Measurements from ENCODE around the gene SPTLC3. TPM values are rescaled to one million over a fixed set of nuclear protein-coding genes. Genes with fewer than 3 reads are reported as not detected.

The SPTLC3 gene
- total and polyA plus RNA-seq, 2 experiments from 2014 or later: 36.3 to 47.6 TPM

GRCh38 chr20:13205425-13205824 is 196.7 kb downstream of the SPTLC3 start:
- WGBS (ENCODE audit: low lambda C conversion rate, missing lambda C conversion rate): 87% methylated on average over 4 of the region's 4 CpGs
- H3K4me2 ChIP-seq: no peak overlapping the region
- H3K4me1 ChIP-seq (ENCODE audit: insufficient read depth): no peaks in the 10 kb centered on the region
- no peaks in the 10 kb centered on the region for H3K9me2 ChIP-seq (replicated peaks; ENCODE audit: insufficient read depth)
- H4K20me1 ChIP-seq (ENCODE audit: insufficient read depth, poor library complexity, severe bottlenecking): no peaks in the 10 kb centered on the region
- no peak overlapping the region for H3K4me3 ChIP-seq
- no peaks in the 10 kb centered on the region for H3K79me2 ChIP-seq
- H3K27me3 ChIP-seq: no peaks in the 10 kb centered on the region
- no peaks in the 10 kb centered on the region for H3K9me3 ChIP-seq (ENCODE audit: low read depth)
- no peak for TF ChIP-seq CTCF (IDR thresholded peaks at IDR 0.05; ENCODE audit: poor library complexity)
- no peak for DNase-seq (ENCODE audit: low spot score)
- H3K36me3 ChIP-seq (replicated peaks; ENCODE audit: insufficient read depth, low read depth): no peaks in the 10 kb centered on the region
- H2AFZ ChIP-seq: no peak overlapping the region
- no peak overlapping the region for H3K27ac ChIP-seq

GRCh38 chr20:13205848-13206434 is 197.2 kb downstream of the SPTLC3 start:
- DNase-seq (ENCODE audit: low spot score): no peak
- Histone ChIP-seq H3K9me2 (replicated peaks; ENCODE audit: insufficient read depth) (no peaks in the 10 kb centered on the region), H3K27ac (no peak overlapping the region), H3K36me3 (replicated peaks; ENCODE audit: insufficient read depth, low read depth) (no peaks in the 10 kb centered on the region), H3K4me1 (ENCODE audit: insufficient read depth) (no peaks in the 10 kb centered on the region), H3K4me3 (no peak overlapping the region), H3K9me3 (ENCODE audit: low read depth) (no peaks in the 10 kb centered on the region), H4K20me1 (ENCODE audit: insufficient read depth, poor library complexity, severe bottlenecking) (no peaks in the 10 kb centered on the region), H2AFZ (no peak overlapping the region), H3K79me2 (no peaks in the 10 kb centered on the region), H3K4me2 (no peak overlapping the region), H3K27me3 (no peaks in the 10 kb centered on the region)
- 87% methylated on average over 5 of the region's 5 CpGs for WGBS (ENCODE audit: low lambda C conversion rate, missing lambda C conversion rate)
- no peak for TF ChIP-seq EZH2 (IDR thresholded peaks at IDR 0.05; ENCODE audit: borderline replicate concordance)
- no peak for TF ChIP-seq CTCF (IDR thresholded peaks at IDR 0.05; ENCODE audit: poor library complexity)
- TF ChIP-seq EZH2phosphoT487 (IDR thresholded peaks at IDR 0.05; ENCODE audit: low read depth, severe bottlenecking, unreplicated experiment): no peak

- no peak for DNase-seq (ENCODE audit: low spot score)
- Histone ChIP-seq H3K9me3 (ENCODE audit: low read depth) (no peaks in the 10 kb centered on the region), H3K4me3 (no peak overlapping the region), H3K4me1 (ENCODE audit: insufficient read depth) (no peaks in the 10 kb centered on the region), H3K4me2 (no peak overlapping the region), H4K20me1 (ENCODE audit: insufficient read depth, poor library complexity, severe bottlenecking) (no peaks in the 10 kb centered on the region), H3K36me3 (replicated peaks; ENCODE audit: insufficient read depth, low read depth) (no peaks in the 10 kb centered on the region), H3K27me3 (no peaks in the 10 kb centered on the region), H3K27ac (no peak overlapping the region), H3K9me2 (replicated peaks; ENCODE audit: insufficient read depth) (no peaks in the 10 kb centered on the region), H2AFZ (no peak overlapping the region), H3K79me2 (no peaks in the 10 kb centered on the region)
- TF ChIP-seq EZH2 (IDR thresholded peaks at IDR 0.05; ENCODE audit: borderline replicate concordance): no peak
- TF ChIP-seq EZH2phosphoT487 (IDR thresholded peaks at IDR 0.05; ENCODE audit: low read depth, severe bottlenecking, unreplicated experiment): no peak
- TF ChIP-seq CTCF (IDR thresholded peaks at IDR 0.05; ENCODE audit: poor library complexity): no peak
- 96% methylated on average over 2 of the region's 2 CpGs for WGBS (ENCODE audit: low lambda C conversion rate, missing lambda C conversion rate)
Observed at GRCh38 chr20:13207016-13207415, 198.2 kb downstream of the SPTLC3 start.
